HL-60/S4 treated with retinoic acid at 250 ng/mL for 4 days and 3 days (cell line): ENCODE results near the gene CAPN5.

ENCODE experiments used
- in situ Hi-C: fragments of 300-500 bp; cut with MboI; formaldehyde crosslinking; loops from 2 replicates; pipeline ENCODE4 v1.7.0; 2022; ENCODE audit warnings: low sequenced_read_pairs

Gene CAPN5

DNA sequence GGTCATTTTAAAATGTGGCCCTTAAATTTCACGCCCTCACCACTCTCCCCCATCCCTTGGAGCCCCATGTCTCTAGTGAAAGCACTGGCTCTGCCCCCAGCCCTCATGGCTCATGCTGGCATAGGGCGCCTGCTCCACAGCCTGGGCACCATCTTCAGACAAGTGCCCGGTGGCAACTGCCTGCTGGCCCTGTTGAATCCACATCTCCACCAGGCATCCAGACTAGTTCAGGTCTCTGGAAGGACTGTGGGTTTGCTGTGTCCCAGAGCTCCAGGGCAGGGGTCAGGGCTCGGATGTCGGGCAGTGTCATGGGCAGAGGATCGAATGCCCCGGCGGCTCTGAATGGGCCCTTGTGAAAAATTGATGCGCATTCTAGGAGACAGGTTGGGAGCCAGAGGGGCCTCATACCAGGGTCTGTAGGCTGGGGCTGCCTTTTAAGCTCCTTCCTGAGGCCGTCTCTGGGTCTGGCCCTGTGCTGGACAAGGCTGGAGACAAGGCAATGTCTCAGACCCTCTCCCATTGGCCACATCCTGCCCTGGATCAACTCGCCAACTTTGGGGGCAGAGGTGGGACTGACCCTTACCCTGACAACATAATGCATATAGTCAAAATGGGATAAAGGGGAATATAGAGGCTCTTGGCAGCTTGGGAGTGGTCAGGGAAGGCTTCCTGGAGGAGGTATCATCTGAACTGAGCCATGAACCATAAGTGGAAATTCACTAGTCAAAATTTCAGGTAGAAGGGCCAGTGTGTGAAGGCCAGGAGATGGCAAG lies 62.5 kb downstream of the CAPN5 start:
- in situ Hi-C loops, result no loop called here

- in situ Hi-C loops, result no loop called here
Measured at GRCh38 chr11:77129842-77130756, 63.3 kb downstream of the CAPN5 start.

DNA sequence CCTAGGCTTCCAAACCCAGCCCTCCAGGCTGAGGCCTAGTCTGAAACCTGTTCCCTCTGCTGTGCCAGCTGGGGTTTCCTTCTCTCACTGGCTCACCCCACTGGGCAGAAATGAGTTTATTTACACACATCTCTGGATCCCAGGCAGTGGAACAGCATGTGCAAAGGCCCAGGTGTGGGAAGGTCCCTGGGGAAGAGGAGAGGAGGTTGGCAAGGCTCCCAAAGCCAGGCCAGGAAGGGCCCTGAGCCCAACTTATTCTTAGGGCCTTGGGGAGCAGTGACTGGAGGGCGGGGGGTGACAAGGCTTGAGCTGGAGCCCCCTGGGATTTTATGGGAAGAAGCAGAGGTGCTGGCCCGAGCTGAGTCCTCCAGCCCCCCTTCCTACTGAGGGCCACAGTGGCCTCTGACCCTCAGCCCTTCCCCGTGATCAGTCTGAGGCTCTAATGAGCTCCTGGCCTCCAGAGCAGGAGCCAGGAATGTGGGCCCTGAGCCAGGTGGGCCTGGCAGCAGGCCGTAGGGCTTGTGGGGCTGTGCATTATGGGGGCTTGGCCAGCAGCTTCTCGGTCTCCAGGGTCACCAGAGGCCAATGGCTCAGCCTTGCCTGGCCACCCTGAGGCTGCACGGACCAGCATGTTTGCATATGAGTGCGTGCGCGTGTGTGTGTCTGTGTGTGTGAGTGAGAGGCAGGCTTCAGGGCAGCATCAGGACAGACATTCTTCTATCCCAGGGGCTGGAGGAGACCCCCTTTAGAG lies 64.2 kb downstream of the CAPN5 start:
- in situ Hi-C loops, result no loop called here

DNA sequence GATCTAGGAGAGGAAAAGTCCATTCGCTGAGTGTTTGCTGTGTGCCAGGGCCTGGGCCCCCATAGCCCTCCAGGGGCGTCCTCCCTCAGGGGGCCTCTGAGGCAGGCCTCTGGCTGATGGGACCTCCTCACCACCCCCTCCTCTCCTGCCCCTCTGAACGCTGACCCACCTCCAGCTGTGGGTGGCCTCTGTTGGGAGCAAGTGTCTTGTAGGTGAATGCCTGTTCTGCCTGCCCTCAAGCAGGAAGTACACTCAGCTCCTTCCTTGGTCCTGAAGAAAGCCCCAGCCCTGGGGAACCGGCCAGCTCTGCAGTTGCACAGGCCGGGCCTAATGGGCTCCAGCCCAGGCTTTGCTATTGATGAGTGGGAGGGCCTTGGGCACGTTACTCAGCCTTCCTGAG lies 64.8 kb downstream of the CAPN5 start:
- in situ Hi-C loops, result no loop called here

DNA sequence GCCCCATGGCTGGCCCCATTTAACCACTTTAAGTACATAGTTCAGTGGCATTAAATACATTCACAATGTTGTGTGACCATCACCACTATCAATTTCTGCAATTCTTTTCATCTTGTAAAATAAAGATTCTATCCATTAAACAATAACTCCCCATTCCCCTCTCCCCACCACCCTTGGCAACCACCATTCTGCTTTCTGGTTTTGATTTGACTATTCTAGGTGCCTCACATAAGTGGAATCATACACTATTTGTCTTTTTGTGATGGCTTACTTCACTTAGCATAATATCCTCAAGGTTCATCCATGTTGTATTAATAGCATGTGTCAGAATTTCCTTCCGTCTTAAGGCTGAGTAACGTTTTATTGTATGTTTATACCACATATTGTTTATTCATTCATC lies 68.3 kb downstream of the CAPN5 start:
- in situ Hi-C loops, result no loop called here

DNA sequence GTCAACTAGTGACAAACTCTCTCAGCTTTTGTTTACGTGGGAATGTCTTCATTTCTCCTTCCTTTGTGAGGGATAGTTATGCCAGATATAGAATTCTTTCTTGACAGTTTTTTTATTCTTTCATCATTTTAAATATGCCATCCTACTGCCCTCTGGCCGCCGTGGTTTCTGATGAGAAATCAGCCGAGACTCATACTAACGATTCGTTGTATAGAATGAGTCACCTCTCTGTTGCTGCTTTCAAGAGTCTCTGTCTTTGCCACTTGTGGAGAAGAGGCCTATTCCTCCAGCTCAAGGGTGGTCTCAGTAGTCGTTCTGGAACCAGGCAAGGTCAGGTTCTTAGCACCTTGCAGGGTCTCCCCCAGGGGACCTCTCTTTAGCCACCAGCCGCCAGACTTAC lies 69.3 kb downstream of the CAPN5 start:
- in situ Hi-C loops, result no loop called here

GRCh38 chr11:77136784-77137420 lies 70.1 kb downstream of the CAPN5 start:
- in situ Hi-C loops, result no loop called here

GRCh38 chr11:77137421-77137820 lies 70.7 kb downstream of the CAPN5 start:
- in situ Hi-C loops, result no loop called here

- in situ Hi-C loops, result no loop called here
Measured at GRCh38 chr11:77138106-77138649, 71.4 kb downstream of the CAPN5 start.

- in situ Hi-C loops, result no loop called here
Measured at GRCh38 chr11:77139201-77139600, 72.4 kb downstream of the CAPN5 start.

- in situ Hi-C loops, result no loop called here
Measured at GRCh38 chr11:77140231-77140851, 73.6 kb downstream of the CAPN5 start.

- in situ Hi-C loops, result no loop called here
Measured at GRCh38 chr11:77141034-77141433, 74.3 kb downstream of the CAPN5 start.

GRCh38 chr11:77141475-77141874 lies 74.7 kb downstream of the CAPN5 start:
- in situ Hi-C loops, result no loop called here

- in situ Hi-C loops, result no loop called here
Measured at GRCh38 chr11:77142091-77142975, 75.6 kb downstream of the CAPN5 start.

DNA sequence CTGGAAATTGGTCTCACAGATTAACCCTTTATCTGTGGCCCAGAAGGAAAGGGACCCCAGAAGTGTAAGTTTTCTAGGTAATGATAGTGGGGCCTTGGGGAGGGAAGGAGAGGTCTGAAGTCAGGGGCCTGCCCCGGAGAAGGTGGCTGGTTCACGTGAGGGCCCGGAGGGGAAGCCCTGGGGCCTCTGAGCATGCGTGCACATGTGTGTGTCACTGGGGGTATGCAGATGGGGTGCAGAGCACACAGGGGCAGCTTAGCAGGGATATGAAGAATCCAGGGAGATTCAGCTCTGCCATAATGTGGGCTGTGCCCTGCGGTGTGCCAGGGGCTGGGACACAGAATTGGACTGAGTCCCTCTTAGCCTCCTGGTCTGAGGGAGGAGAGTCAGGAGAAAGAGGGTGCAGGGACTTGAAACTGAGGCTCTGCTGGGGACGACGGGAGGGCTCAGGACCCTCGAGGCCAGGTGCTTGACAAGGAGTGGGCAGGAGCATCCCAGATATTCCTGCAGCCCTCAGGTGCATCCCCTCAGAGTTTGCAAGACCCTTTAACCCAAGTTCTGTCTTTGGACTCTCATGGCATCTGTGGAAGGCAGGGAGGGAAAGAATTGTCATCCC lies 76.7 kb downstream of the CAPN5 start:
- in situ Hi-C loops, result no loop called here

- in situ Hi-C loops, result no loop called here
Measured at GRCh38 chr11:77144196-77144856, 77.6 kb downstream of the CAPN5 start.

DNA sequence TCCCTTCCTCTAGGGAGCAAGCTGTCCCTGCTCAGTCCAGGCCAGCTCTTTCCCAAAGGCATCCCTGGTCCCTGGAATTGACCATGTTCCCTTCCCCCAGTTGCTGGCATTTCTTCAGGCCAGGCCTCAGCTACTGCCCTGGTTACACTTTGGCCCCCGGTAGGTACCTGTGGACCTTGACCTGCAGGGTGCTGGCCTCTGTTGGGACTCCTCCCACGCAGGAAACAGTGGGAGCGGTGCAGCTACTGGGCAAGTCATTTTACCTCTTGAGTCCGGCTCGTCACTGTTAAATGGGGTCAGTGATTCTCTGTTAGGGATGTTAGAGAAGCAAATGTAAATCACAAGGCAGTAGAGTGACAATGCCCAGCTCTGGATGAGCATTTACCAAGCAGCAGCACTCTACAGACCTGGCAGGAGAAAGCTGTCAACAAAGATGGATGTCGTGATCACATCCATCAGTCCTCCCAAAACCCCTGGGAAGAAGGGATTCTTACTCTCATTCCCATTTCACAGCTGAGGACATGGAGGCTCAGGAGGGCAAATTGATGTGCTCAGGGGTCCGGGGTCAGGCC lies 78.2 kb downstream of the CAPN5 start:
- in situ Hi-C loops, result no loop called here
